UCSD-AML1 (cell line): ENCODE measurements around the gene NKRF.
A peak's percentile ranks its signal among the peaks of the same experiment; 100 is the strongest.
"Not testable (repeated sequence)": the region's sequence is repeated elsewhere in the genome, so short reads cannot be mapped to it uniquely, and the experiment has no call there.

Experiments
- DNase-seq: peaks from one replicate; lab custom pipeline; 2025; ENCODE audit not compliant: unreplicated experiment; lab: John Stamatoyannopoulos, UW

NKRF gene

DNA sequence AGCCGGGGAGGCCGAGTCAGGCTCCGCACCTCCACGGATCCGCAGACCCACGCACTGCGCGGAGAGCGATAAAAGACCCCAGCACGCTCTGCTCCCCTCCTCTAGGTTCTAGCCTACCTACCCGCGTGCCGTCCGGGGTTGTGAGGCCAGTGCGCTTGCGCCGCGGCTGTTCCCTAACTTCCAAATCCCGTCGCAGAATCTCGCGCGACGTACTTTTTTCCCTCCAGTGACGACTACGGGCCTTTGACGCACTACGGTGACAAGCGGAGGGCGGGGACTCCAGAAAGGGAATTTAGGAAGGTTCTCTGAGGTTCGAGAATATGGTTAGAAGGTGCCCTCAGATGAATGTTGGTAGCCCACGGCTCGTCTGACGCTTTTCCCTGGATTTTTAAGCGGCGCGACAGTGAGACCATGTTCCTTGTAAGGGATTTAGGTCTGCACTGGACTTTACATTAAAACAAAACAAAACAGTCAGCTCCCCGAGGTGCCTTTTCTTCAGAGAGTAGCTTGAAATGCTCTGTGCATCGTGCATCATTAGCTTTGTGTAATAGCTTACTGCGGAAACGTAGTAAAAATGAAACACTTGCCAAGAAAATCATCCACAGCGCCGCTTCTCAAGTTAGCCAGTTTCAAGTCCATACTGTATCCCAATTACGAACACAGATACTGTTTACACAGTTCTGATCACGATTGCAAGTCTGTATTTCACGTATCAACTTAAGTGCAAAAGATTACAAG is at the start of gene NKRF:
Gene NKRF, minus strand, starts transcription at position 145 of the 738 bp plus-strand sequence.
- DNase-seq, result peak; percentile 88

- DNase-seq, result no peak
Measured at GRCh38 chrX:119655125-119655524, 48.9 kb upstream of the NKRF start.

DNA sequence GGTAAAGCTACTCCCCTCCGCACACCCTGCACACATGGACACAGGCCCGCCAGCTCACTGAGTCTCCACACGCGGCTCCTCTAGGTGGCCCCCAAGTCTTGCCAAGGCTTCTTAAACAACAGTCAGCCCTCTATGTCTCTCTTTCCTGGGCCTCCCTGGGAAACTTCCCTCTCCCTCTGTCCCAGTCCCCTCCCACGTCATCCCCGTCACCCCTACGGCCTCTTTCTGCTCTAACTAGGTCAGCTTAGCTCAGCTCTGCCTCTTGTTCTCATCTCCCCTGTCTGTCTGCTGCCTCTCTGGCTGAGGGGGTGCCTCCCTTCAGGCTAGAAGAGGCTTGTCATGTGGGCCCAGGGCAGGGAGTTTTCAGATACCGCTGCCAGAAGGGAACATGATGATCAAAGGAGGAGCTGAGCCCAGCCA is 47.9 kb upstream of the NKRF start:
- no peak for DNase-seq

- DNase-seq, result no peak
Measured at GRCh38 chrX:119648421-119648775, 42.2 kb upstream of the NKRF start.

GRCh38 chrX:119647552-119648420 is 41.6 kb upstream of the NKRF start:
- DNase-seq, result no peak

GRCh38 chrX:119647089-119647488 is 40.9 kb upstream of the NKRF start:
- no peak for DNase-seq

GRCh38 chrX:119646515-119646914 is 40.3 kb upstream of the NKRF start:
- no peak for DNase-seq

DNA sequence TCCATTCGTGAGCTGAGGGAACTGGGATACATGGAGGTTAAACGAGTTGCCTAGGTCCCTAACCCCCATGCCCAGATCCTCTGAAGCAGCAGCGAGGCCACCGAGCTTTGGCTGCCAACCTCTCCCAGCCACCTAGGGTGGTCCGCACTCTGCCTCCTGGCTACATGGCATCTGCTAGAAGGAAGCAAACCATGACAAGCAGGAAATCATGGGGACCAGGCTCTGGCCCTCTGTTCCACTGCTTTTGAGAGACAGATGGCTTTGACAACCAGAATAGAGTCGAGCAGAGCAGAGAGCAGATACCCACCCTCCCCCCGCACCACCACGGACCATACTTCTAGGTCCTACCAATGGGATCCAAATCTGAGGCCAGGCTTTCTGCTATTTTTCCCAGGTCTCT is 37.5 kb upstream of the NKRF start:
- DNase-seq, result no peak

DNA sequence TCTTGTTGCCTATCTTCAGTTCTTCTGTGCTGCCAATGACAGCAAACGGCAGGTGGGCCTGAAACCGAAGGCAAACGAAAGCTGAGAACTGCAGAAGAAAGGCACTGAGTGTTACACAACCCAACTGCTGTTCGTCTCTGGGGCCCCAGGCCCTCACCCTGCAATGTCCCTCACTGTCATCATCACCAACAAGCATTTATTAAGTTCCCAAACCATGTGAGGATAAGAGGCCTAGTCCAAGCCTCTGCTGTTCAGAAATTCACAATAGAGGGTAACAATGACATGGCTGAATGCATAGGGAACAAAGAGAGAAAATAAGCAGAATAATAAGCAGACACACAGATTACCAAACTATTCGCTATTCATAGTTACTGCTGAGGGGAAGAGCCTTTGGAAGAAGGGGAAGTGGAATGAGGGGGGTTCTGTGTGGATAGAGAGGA is 34.5 kb upstream of the NKRF start:
- no peak for DNase-seq

DNA sequence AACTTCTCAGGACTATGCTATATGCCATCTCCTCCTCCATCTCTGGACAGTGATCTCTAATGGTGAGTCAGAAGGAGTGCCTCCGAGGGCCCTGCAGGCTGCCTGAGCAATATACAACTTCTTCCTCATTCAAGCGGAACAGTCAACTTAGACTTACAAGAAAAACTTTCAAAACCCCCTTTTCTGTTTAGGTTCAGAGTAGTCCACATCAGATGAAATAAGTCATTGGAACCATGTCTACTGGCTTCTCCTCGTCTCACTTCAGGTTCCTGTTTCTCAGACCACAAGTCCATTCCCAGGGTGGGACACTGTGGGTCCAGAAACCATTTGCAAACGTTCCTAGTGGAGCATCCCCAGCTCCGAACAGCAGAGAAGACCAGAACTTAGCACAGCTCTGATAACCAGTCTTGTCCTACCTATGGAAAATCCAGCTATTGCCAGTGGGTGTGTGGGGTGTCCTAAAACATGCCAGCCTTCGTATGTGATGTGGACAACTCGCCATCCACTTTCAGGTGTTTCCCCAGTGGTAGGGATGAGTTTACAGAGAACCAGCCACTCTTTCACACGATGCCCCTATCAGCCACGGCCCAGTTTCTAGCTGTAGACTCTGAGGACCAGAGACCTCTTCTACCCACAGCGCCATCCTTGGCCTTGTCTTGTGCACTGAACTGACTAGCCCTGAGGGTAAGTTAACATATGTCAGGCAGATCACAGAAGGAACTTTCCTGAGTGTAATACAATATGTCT is 32.7 kb upstream of the NKRF start:
- no peak for DNase-seq

- DNase-seq, result not testable (repeated sequence)
Measured at GRCh38 chrX:119637421-119637820, 31.2 kb upstream of the NKRF start.

- DNase-seq, result no peak
Measured at GRCh38 chrX:119636419-119636818, 30.2 kb upstream of the NKRF start.

DNA sequence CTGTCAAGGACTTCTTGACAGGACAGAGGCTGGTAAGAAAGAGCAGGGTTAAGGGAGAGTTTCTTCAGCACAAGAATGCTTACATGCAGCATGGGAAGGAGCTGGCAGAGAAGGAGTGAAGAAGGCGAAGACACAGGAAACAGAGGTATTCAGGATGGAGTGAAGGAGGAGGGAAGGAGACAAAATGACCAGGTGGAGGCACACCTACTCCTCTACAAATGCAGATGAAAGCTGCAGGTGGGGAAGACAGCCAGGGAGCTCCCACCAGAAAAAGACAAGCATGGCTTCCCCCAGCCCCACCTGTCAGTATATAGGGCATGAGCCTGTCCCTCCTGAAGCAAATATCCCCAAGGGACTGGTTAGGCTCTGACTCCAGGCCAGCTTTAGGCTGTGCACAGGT is 29.6 kb upstream of the NKRF start:
- DNase-seq, result no peak

- no peak for DNase-seq
Measured at GRCh38 chrX:119635179-119635578, 29.0 kb upstream of the NKRF start.

DNA sequence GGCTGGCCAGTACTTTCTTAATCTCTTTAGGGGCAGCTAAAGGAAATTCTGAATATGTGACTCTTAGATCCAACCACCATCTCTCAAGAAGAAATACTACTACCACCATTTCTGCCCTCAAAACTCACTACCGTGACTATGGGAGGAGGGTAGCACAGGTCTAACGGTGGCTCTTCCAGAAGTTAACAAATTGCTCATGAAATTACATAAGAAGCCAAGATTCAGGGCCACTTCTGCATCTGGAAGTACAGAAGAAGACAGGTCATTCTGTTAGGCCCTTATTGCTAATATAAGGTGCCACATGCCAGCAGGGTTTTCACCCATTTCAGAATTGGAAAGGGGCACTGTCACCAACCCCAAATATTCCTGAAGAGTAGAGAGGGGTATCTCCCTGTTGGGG is 19.6 kb upstream of the NKRF start:
- DNase-seq, result no peak

DNA sequence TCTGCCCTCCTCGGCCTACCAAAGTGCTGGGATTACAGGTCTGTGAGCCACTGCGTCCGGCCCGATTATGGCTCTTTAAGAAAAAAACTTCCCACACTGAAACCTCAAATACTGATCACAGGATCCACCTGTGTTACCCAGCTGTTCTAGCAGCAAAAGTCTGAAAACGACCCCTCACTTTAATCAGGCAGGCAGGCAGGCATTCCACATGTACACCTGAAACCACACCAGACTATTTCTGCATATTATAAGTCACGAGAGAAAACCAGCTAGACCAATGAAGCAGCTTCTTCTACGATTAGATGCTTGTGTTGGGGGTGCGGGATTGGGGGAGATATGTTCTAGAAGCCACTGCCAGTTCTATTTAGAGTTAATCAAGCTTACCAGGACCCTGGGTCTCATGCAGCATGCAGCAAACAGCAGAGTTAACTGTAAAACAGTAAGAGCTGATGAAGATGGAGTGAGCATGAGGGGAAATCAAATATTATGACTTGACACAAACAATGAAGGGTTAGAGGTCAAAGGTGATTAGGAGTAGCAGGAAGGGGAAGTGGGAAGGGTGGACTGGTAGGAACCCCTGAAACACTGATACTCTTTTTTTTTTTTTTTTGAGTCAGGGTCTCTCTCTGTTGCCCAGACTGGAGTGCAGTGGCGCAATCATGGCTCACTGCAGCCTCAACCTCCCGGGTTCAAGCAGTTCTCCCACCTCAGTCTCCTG is 18.9 kb upstream of the NKRF start:
- no peak for DNase-seq

GRCh38 chrX:119624417-119624816 is 18.2 kb upstream of the NKRF start:
- DNase-seq, result no peak

DNA sequence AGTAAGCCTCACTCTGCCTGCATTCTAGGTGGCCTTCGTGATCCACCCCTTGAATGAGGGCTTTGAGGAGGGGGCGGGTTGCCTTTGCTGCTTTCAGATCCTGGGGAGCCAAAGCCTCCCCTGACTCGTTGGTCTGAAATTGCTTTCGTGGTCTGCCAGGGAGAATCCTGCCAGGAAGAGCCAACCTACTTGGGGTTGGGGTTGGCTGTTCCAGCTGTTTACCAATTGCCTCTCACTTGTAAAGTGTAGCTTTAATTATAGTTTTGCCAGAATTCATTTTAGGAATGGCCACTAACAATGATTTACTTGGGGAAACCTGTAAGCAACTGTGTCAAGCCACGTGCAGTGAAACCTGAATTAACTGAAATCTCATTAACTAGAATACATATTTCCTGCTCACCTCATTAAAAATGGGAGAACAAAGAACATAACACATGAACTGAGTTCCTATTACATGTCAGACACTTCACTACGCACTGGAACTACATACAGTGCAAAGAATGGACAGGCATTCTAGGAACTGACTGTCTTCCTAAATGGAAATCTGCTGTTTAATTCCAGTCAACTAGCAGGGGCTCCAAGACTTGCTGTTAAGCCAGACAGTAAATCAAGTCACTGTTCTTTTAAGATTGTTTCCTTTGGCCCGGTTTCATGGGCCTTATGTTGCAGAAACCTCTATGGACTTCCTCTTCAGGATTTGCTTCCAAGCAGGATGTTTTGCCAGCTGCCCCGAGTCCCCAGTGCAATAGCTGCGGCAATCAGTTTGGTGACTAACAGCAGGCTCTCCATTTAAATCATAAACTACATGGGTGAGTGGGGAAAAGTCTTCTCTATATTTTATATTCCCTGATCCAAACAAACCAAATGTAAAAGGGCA is 16.4 kb upstream of the NKRF start:
- DNase-seq, result no peak

DNA sequence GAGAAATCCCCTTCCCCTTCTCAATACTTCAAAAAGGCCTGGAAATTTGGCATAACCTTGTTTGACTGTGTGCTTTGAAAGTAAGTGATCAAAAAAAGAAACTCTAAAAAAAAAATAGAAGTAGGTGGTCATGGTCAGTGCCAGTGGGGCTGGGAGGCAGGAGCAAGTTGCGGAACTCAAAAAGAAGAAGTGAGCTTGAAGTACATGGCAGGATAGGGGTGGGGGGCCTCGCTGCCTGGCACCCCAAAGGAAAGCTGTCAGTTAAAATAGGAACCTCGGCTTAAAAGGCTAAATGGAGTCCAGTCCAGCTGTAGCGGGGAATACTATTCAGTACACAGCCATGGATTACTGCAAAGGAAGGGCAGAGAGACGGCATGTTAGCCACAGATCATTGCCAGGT is 12.2 kb upstream of the NKRF start:
- DNase-seq, result peak; percentile 35
